Limb (tissue), 2 donors: ENCODE results near the gene CYGB.
A peak's percentile ranks its signal among the peaks of the same experiment; 100 is the strongest.

Experiments used
- DNase-seq, 2 donors: peaks; one replicate each; pipeline ENCODE4 v3.0.0-alpha.2; 2016; ENCODE audit errors: extremely low spot score in 2 of 2

The CYGB gene

GRCh38 chr17:76537578-76538280, at the start of gene CYGB:
Gene CYGB (minus strand): TSS chr17:76537709. CDS start chr17:76537542, 167 bp downstream.
- DNase-seq, result peak in 1 of 2 donors; percentile 76

DNA sequence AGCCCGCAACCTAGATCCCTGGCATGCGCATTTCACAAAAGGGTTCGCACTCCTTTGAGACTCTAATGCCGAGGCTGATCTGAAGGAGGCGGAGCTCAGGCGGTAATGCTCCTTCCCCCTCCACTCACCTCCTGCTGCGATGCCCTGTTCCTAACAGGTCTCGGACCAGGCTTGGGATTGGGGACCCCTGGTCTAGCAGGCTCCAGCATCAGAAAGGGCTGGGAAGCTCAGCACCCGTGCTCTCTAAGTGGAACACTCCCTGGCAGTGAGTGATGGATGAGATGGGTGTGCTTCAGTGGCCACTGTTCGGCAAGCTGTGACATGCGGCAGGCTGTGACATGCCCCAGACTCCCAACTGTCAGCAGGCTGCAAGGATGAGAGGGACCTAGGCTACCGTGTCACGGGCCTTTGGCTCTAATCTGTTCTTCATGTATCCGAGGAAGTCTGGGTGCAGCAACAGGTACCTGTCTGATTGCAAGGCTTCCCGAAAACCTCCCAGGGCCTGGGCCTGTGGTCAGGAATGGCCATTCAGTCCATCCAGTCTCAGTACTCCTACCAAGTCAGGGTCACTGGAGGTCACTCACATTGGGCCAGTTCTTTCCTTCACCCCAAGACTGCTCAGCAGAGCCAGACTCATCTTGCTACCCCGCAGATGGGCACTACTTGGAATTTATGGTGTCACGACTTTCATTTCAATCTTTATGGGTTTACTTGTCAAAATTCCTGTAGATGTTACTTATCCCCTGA, 49.4 kb upstream of the CYGB start:
- no peak for DNase-seq

- peak in 1 of 2 donors; percentile 66 for DNase-seq
These were observed 48.4 kb upstream of the CYGB start, which contains the start of gene ST6GALNAC2 for GRCh38 chr17:76585649-76586593. Gene ST6GALNAC2 (minus strand): TSS chr17:76585860. CDS start chr17:76585808, 52 bp downstream.

DNA sequence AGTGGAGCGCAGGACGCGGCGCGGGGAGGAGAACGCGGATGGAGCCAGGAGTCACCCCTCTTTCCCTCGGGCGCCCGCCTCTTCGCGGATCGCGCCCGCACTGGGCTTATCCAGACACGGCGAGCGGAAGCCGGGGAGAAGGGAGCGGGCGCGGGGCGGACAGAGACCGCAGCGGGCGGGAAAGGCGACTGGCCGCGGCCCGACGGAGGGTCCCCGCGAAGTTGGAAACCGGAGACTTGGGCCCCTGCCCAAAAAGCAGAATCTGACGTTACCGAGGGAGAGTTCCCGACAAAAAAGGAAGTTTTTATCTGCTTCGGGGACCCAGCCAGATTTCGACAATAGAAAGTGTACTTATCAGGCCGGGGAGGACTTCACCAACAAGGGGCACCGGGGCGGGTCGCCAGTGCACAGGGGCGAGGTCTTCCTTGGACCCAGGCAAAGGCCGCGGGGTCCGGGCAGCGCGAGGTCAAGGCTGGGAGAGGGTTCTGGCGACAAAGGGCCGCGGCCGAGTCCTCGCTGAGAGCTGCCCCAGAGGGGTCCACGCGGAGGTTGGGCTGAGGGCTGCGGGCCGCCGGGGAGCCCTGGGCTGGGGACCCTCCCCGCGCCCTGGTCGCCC, 47.6 kb upstream of the CYGB start:
- peak in 1 of 2 donors; percentile 55 for DNase-seq

DNA sequence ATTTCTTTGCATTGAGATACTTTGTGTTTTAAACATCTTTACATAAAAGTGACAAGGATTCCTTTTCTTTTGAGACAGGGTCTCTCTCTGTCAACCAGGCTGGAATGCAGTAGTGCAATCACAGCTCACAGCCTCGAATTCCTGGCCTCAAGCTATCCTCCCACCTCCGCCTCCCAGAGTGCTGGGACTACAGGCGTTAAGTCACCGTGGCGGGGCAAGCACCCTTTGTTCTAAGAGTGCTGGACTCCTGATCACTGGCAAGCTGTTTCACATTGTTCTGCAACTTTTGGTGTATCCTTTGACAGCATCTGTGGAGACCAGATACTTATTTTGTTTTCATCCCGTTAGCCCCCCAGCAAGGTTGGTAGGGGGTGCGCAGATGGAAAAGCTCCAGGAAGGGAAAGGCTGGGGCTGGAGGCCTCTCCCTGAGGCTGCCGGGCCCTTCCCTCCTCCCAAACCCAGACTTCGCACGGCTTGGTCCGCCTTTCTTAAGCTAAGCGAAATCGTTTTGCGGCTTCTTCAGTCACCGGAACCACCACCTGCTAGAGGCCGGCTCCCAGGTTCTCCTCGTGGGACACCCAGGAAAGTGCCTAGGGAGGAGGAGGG, 47.0 kb upstream of the CYGB start:
- no peak for DNase-seq

DNA sequence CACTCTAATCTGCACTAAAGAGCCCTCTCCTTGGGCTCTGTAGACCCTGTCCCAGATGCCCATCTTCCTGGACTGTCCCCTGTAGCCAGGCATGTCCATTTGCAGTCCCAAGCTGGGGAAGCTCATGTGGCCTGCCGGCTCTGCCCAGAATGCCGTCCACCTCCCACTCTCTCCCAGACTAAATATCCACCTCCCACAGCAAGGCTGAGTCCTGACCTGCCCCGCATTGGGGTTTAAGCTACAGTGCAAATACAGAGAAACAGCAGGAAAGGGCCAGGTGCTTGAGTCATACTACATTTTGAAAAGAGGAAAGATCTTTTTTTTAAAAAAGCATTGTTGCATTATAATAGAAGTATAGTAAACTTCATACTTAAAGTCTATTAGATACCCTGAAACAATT, 45.2 kb upstream of the CYGB start:
- no peak for DNase-seq

DNA sequence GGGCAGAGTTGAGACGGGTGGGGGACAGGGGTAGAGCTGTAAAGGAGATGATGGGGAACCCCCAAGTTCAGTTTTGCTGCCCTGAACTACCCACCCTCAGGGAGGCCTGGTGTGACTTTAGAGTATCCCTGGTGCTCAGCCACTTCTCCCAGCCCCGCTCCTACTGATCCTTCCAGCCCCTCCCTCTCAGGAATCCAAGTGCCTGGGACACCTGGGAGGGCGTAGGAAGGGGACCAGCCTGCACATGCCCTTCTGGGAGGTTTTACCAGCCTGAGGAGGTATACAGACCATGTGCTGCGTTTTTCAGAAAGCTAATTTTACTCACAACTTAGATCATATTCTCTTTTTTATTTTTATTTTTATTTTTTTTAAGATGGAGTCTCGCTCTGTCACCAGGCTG, 44.0 kb upstream of the CYGB start:
- DNase-seq, result no peak

- DNase-seq, result no peak
These were observed 41.8 kb upstream of the CYGB start for GRCh38 chr17:76579281-76579680.

- no peak for DNase-seq
These were observed 40.9 kb upstream of the CYGB start for GRCh38 chr17:76578376-76578775.

GRCh38 chr17:76577876-76578275, 40.4 kb upstream of the CYGB start:
- DNase-seq, result no peak

DNA sequence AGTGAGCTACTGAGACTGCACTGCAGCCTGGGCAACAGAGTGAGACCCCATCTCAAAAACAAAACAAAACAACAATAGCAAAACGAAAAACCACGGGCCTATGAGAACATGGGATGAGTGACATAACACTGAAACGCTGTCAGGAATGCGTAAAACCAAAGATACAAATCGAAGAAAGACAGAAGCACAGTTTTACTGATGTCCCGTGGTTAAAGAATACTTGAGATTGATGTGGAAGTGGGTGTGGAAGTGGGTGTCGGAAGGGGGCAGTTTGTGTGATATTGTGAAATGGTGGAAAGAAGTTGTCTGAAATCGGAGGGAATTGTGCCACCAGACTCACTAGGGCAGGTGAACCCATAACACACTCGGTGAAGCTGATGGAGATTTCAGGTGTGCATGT, 38.7 kb upstream of the CYGB start:
- DNase-seq, result no peak

- DNase-seq, result no peak
These were observed 38.1 kb upstream of the CYGB start for GRCh38 chr17:76575570-76575969.

DNA sequence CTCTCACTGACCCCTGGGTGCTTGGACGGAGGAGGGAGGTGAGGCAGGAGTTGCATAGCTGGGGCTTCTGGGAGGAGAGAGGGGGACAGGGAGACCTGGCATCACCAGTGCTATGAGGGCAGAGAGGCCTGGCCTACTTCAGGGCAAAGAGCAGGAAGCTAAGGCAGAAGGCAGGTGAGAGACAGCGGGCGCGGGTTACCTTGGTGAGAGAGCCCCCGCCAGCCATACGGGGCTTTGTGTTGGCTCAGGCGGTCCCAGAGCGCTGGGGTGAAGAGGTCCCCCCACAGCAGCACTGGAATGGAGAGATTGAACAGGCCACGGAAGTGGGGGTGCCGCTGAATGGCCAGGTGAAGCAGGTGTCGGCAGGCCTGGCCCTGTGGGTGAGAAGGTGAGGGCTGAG, 36.7 kb upstream of the CYGB start:
- DNase-seq, result no peak

DNA sequence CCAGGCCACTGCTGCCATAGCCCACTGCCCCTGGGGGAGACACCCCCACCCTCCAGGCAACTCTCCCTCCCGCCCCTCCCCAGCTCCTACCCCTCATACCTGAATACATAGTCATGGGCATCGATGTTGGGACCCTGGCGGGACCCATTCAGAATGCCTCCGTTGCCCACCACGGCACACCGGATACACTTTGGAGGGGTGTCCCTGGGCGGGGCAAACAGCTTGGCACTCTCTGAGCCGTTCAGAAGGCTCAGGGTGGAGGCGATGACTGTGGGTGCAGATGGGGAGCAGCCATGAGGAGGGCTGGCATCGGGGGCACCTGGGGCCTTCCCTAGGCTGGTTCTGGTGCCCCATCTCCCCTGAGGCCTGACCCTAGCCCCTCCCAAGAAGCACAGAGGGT, 35.6 kb upstream of the CYGB start:
- DNase-seq, result no peak

- DNase-seq, result no peak
These were observed 34.8 kb upstream of the CYGB start for GRCh38 chr17:76572201-76572910.

DNA sequence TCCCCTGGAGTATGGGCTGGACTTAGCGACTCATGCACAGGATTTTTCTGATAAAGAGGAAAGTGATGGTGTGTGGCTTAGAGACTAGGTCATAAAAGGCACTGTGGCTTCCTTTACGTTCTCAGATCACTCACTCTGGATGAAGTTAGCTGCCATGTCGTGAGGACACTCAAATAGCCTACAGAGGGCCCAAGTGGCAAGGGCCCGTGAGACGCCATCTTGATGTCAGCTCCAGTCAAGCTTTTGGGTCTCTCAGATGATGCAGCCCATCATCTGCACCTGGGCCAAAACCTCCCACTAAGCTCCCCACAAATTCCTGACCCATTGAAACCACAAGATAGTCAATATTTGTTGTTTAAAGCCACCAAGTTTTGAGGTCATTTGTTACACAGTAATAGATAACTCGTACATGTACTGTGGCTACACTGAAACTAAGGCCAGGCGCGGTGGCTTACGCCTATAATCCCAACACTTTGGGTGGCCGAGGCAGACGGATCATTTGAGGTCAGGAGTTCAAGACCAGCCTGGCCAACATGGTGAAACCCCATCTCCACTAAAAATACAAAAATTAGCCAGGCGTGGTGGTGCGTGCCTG, 33.5 kb upstream of the CYGB start:
- no peak for DNase-seq

DNA sequence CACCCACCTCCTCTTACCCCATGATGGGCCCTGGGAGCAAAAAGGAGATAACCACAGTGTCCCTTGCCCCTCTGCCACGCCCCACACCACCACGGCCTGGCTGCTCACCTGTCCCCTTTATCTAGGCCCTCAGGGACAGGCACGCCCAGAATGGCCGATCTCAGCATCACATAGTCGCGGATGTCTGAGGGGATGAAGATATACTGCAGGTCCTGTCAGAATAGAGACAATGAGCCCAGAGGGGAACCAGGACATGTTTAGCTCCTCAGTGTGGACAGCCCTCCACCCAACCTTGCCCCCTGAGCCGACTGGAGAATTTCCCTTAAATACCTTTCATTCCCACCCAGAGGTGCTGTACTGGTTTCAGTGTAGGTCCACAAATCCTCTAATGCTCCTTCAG, 32.9 kb upstream of the CYGB start:
- DNase-seq, result no peak

GRCh38 chr17:76569607-76570279, 32.2 kb upstream of the CYGB start:
- DNase-seq, result no peak

DNA sequence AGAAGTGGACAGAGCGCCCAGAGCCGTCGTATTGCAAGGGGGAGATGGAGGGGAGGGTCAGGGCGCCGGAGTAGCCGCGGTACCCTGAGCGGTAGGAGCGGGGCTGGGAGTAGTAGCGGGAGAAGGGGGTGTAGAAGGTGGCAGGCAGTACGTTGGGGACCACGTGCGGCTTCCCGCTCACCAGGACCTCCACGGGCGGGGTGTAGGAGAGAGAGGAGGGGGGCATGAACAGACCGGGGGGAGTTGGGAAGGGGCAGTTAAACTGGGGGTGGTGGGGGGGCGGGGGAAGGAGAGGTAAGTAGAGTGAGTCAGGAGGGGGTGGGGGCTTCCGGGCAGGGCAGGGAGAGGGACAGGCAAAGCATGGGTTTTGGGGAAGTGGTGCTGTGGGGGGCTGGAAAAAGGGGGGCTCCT, 31.3 kb upstream of the CYGB start:
- DNase-seq, result no peak
